Activated B cell treated with CpG ODN at 0.5 μM for 24 hours (primary cell): Measurements from ENCODE around the gene CNDP2. TPM values are rescaled to one million over a fixed set of nuclear protein-coding genes. Genes with fewer than 3 reads are reported as not detected.

Source experiments
- ATAC-seq: fragments of 200-7000 bp; cut with Tn5 transposase; one replicate; pipeline ENCODE4 v1.10.0; 2021; ENCODE audit warnings: low read depth, mild to moderate bottlenecking, moderate library complexity
- CTCF ChIA-PET: fragments of 350-600 bp; sonication (Branson Sonifier 250); formaldehyde crosslinking; loops from one replicate; lab custom pipeline; 2021; ENCODE audit warnings: antibody characterized with exemption; lab: Charles Lee
- POLR2A ChIA-PET: fragments of 350-600 bp; sonication (Branson Sonifier 250); formaldehyde crosslinking; loops from one replicate; lab custom pipeline; 2021; ENCODE audit warnings: antibody characterized with exemption; lab: Charles Lee
- DNase-seq: peaks from one replicate; pipeline ENCODE4 v3.0.0; 2022
- H3K27ac Mint-ChIP-seq: one replicate; pipeline ENCODE4 v1.8.0; 2020; ENCODE audit warnings: mixed read lengths
- H3K27me3 Mint-ChIP-seq: one replicate; pipeline ENCODE4 v1.8.0; 2021; ENCODE audit warnings: mixed read lengths
- H3K36me3 Mint-ChIP-seq: one replicate; pipeline ENCODE4 v1.8.0; 2021; ENCODE audit warnings: low read depth, mixed read lengths
- H3K4me1 Mint-ChIP-seq: one replicate; pipeline ENCODE4 v1.8.0; 2021; ENCODE audit warnings: mixed read lengths
- H3K4me3 Mint-ChIP-seq: one replicate; pipeline ENCODE4 v1.8.0; 2020; ENCODE audit warnings: mild to moderate bottlenecking, mixed read lengths
- H3K9me3 Mint-ChIP-seq: one replicate; pipeline ENCODE4 v1.8.0; 2020; ENCODE audit warnings: mixed read lengths
- CTCF ChIP-seq: fragments of 200-600 bp; IDR thresholded peaks from one replicate; pipeline ENCODE4 v1.8.0; 2022; ENCODE audit warnings: antibody characterized with exemption, mild to moderate bottlenecking
- intact Hi-C: fragments of 100-400 bp; cut with micrococcal nuclease; formaldehyde crosslinking; loops from one replicate; pipeline ENCODE4 v1.15.1; 2024
- total RNA-seq: library from RNA; stranded (reverse); gene quantifications from 2 replicates; pipeline ENCODE4 v1.2.3, GENCODE V29; 2022

The CNDP2 gene
- total RNA-seq, 1 donor from 2014 or later: 208 TPM

GRCh38 chr18:74541703-74542555, 45.8 kb downstream of the CNDP2 start:
- H3K4me3 Mint-ChIP-seq: no peak overlapping the region
- ChIA-PET CTCF (interaction anchor here (0.6 to 2.0 kb wide), 2 partner anchors 10 to 200 kb away, joined by 3 to 5 read pairs; no protein-coding TSS in a partner anchor), POLR2A (no interaction called here)
- no peak for TF ChIP-seq CTCF
- H3K27me3 Mint-ChIP-seq: peaks cover 19% of the 10 kb centered on the region
- DNase-seq (no peak), ATAC-seq (no peak)
- no peaks in the 10 kb centered on the region for H3K36me3 Mint-ChIP-seq
- H3K27ac Mint-ChIP-seq: no peak overlapping the region
- intact Hi-C loops: no loop called here
- H3K4me1 Mint-ChIP-seq: no peaks in the 10 kb centered on the region
- no peaks in the 10 kb centered on the region for H3K9me3 Mint-ChIP-seq

- Mint-ChIP-seq H3K4me3 (no peak overlapping the region), H3K27ac (no peak overlapping the region), H3K9me3 (peaks cover 7% of the 10 kb centered on the region), H3K27me3 (peaks cover 5% of the 10 kb centered on the region), H3K36me3 (no peaks in the 10 kb centered on the region), H3K4me1 (no peaks in the 10 kb centered on the region)
- DNase-seq: no peak
- ATAC-seq: no peak
- ChIA-PET POLR2A (no interaction called here), CTCF (no interaction called here)
- intact Hi-C loops: no loop called here
- no peak for TF ChIP-seq CTCF
Observed at GRCh38 chr18:74544898-74545297, 48.7 kb downstream of the CNDP2 start.

- ChIA-PET CTCF (no interaction called here), POLR2A (no interaction called here)
- Mint-ChIP-seq H3K4me3 (no peak overlapping the region), H3K27ac (no peak overlapping the region), H3K9me3 (peaks cover 9% of the 10 kb centered on the region), H3K36me3 (no peaks in the 10 kb centered on the region), H3K27me3 (peaks cover 5% of the 10 kb centered on the region), H3K4me1 (no peaks in the 10 kb centered on the region)
- intact Hi-C loops: no loop called here
- no peak for TF ChIP-seq CTCF
- ATAC-seq (no peak), DNase-seq (no peak)
Observed at GRCh38 chr18:74546007-74546406, 49.8 kb downstream of the CNDP2 start.

GRCh38 chr18:74546751-74547530, 50.8 kb downstream of the CNDP2 start:
- Mint-ChIP-seq H3K27me3 (peaks cover 7% of the 10 kb centered on the region), H3K36me3 (no peaks in the 10 kb centered on the region), H3K27ac (no peak overlapping the region), H3K4me3 (no peak overlapping the region), H3K9me3 (peaks cover 9% of the 10 kb centered on the region), H3K4me1 (no peaks in the 10 kb centered on the region)
- TF ChIP-seq CTCF: no peak
- ChIA-PET CTCF (no interaction called here), POLR2A (no interaction called here)
- intact Hi-C loops: no loop called here
- DNase-seq (no peak), ATAC-seq (no peak)

GRCh38 chr18:74547860-74548259, 51.7 kb downstream of the CNDP2 start:
- H3K27ac Mint-ChIP-seq: no peak overlapping the region
- ATAC-seq: no peak
- peaks cover 7% of the 10 kb centered on the region for H3K27me3 Mint-ChIP-seq
- intact Hi-C loops: no loop called here
- H3K4me1 Mint-ChIP-seq: no peaks in the 10 kb centered on the region
- no peaks in the 10 kb centered on the region for H3K36me3 Mint-ChIP-seq
- no peak for DNase-seq
- H3K9me3 Mint-ChIP-seq: peaks cover 9% of the 10 kb centered on the region
- POLR2A ChIA-PET: no interaction called here
- TF ChIP-seq CTCF: no peak
- no peak overlapping the region for H3K4me3 Mint-ChIP-seq
- CTCF ChIA-PET: no interaction called here
